Neural cell (in vitro differentiated cells): ENCODE measurements around the gene TFCP2L1. TPM values are rescaled to one million over a fixed set of nuclear protein-coding genes. Genes with fewer than 3 reads are reported as not detected.

ENCODE experiments used
- H2AFZ ChIP-seq: fragments of 200-600, 300-800 bp; sonication (generic), shearing (Covaris generic); 2 replicates; pipeline ENCODE4 v1.6.0; 2014; ENCODE audit warnings: low read depth, mild to moderate bottlenecking, antibody characterized with exemption, low read length, moderate library complexity
- H3F3A ChIP-seq: fragments of 200-600 bp; shearing (Covaris generic); 2 replicates; pipeline ENCODE4 v1.6.1; 2016; ENCODE audit warnings: mild to moderate bottlenecking, moderate library complexity, mixed read lengths, antibody characterized with exemption, low read length; ENCODE audit not compliant: insufficient read depth, poor library complexity, severe bottlenecking
- H3K27ac ChIP-seq: fragments of 200-600, 300-800 bp; sonication (generic), shearing (Covaris generic); 2 replicates; pipeline ENCODE4 v1.5.1; 2014; ENCODE audit warnings: mild to moderate bottlenecking, low read length, moderate library complexity
- H3K27me3 ChIP-seq: fragments of 300-800, 200-600 bp; sonication (generic), shearing (Covaris generic); 2 replicates; pipeline ENCODE4 v1.6.0; 2014; ENCODE audit warnings: mild to moderate bottlenecking, low read depth, low read length, moderate library complexity; ENCODE audit not compliant: insufficient read depth
- H3K36me3 ChIP-seq: fragments of 300-800, 200-600 bp; sonication (generic), shearing (Covaris generic); 2 replicates; pipeline ENCODE4 v1.5.1; 2014; ENCODE audit warnings: mild to moderate bottlenecking, antibody characterized with exemption, low read length, moderate library complexity; ENCODE audit not compliant: insufficient read depth
- H3K4me2 ChIP-seq: fragments of 300-800, 200-600 bp; sonication (generic), shearing (Covaris generic); 2 replicates; pipeline ENCODE4 v1.6.0; 2014; ENCODE audit warnings: mild to moderate bottlenecking, low read length
- H3K4me3 ChIP-seq: fragments of 300-800, 200-600 bp; sonication (generic), shearing (Covaris generic); 2 replicates; pipeline ENCODE4 v1.5.1; 2014; ENCODE audit warnings: mild to moderate bottlenecking, low read length, moderate library complexity
- H3K79me2 ChIP-seq: fragments of 200-600 bp; shearing (Covaris generic); replicated peaks from 2 replicates; pipeline ENCODE4 v1.6.0; 2014; ENCODE audit warnings: mild to moderate bottlenecking, low read length, moderate library complexity; ENCODE audit not compliant: insufficient read depth
- H3K9ac ChIP-seq: fragments of 300-800, 200-600 bp; sonication (generic), shearing (Covaris generic); 2 replicates; pipeline ENCODE4 v1.6.1; 2016; ENCODE audit warnings: mild to moderate bottlenecking, low read length, mixed read lengths
- H3K9me2 ChIP-seq: fragments of 200-600 bp; shearing (Covaris generic); 2 replicates; pipeline ENCODE4 v1.6.1; 2016; ENCODE audit warnings: mild to moderate bottlenecking, low read length, mixed read lengths; ENCODE audit not compliant: insufficient read depth
- H3K9me3 ChIP-seq: fragments of 200-600, 300-800 bp; sonication (generic), shearing (Covaris generic); 2 replicates; pipeline ENCODE4 v1.6.1; 2016; ENCODE audit warnings: mild to moderate bottlenecking, mixed run types, low read length, moderate library complexity, mixed read lengths
- H4K20me1 ChIP-seq: fragments of 200-600 bp; shearing (Covaris generic); 2 replicates; pipeline ENCODE4 v1.6.1; 2016; ENCODE audit warnings: mild to moderate bottlenecking, mixed run types; ENCODE audit not compliant: insufficient read depth
- EP300 ChIP-seq: fragments of 450-650 bp; conservative IDR thresholded peaks from 2 replicates; pipeline ENCODE4 v1.6.1; 2014; ENCODE audit warnings: antibody characterized with exemption, mild to moderate bottlenecking, moderate library complexity; ENCODE audit not compliant: poor library complexity, severe bottlenecking
- EZH2 ChIP-seq: fragments of 200-600, 300-800 bp; shearing (Covaris generic), sonication (generic); IDR thresholded peaks from 2 replicates; pipeline ENCODE4 v1.6.1; 2014; ENCODE audit warnings: antibody characterized with exemption, low read length, borderline replicate concordance, mild to moderate bottlenecking; ENCODE audit not compliant: insufficient read depth, poor library complexity, severe bottlenecking
- MXI1 ChIP-seq: fragments of 450-650 bp; conservative IDR thresholded peaks from 2 replicates; pipeline ENCODE4 v1.6.1; 2014; ENCODE audit warnings: antibody characterized with exemption, mild to moderate bottlenecking; ENCODE audit not compliant: poor library complexity, severe bottlenecking
- POLR2AphosphoS5 ChIP-seq: IDR thresholded peaks from 2 replicates; pipeline ENCODE4 v1.6.1; 2012
- RAD21 ChIP-seq: fragments of 450-650 bp; conservative IDR thresholded peaks from 2 replicates; pipeline ENCODE4 v1.6.1; 2014; ENCODE audit warnings: antibody characterized with exemption, mild to moderate bottlenecking, moderate library complexity
- SMC3 ChIP-seq: fragments of 450-650 bp; conservative IDR thresholded peaks from 2 replicates; pipeline ENCODE4 v1.6.1; 2014; ENCODE audit warnings: antibody characterized with exemption, mild to moderate bottlenecking, moderate library complexity; ENCODE audit not compliant: poor library complexity
- TAF1 ChIP-seq: IDR thresholded peaks from 2 replicates; pipeline ENCODE4 v1.6.1; 2012; ENCODE audit warnings: low read depth
- polyA plus RNA-seq: library from polyadenylated mRNA; depleted of rRNA; stranded (reverse); fragments of >200 nt; gene quantifications from 2 replicates; pipeline ENCODE4 v1.2.3, GENCODE V29; 2014
- TF ChIP-seq, protein P1 (sequence below): IDR thresholded peaks from 2 replicates; pipeline ENCODE4 v1.6.1; 2012; ENCODE audit warnings: borderline replicate concordance
- TF ChIP-seq, protein P2 (sequence below): fragments of 450-650 bp; IDR thresholded peaks from 2 replicates; pipeline ENCODE4 v1.5.1; 2014; ENCODE audit warnings: antibody characterized with exemption, mild to moderate bottlenecking, moderate library complexity; ENCODE audit not compliant: poor library complexity, severe bottlenecking

The TFCP2L1 gene
- polyA plus RNA-seq, 1 donor from 2014 or later = 0.04 TPM

DNA sequence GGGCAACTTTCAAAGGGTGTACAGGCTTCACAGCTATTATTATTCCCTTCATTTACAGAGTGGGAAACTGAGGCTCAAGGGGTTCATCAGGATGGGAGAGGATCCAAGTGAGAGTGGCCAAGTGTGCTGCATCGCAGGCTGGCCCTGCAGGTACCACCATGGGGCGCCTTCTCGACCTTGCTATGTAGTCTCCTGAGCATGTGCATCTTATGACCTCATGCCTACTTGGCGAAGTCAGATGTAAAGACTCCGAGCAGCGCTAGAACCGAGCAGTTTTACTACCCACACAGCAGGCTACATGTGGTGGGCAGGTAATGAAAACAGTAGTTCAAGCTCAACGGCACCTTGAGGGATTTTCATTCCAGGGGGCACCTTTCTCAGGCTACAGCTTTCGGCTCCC, 42.0 kb downstream of the TFCP2L1 start:
- Histone ChIP-seq H3K36me3 (no peaks in the 10 kb centered on the region), H3K79me2 (no peaks in the 10 kb centered on the region), H3K4me3 (no peak overlapping the region), H2AFZ (no peak overlapping the region), H3K9me3 (no peaks in the 10 kb centered on the region), H3K27me3 (no peaks in the 10 kb centered on the region), H3F3A (no peaks in the 10 kb centered on the region), H3K9me2 (no peaks in the 10 kb centered on the region), H4K20me1 (no peaks in the 10 kb centered on the region), H3K27ac (no peak overlapping the region), H3K4me2 (no peak overlapping the region), H3K9ac (no peak overlapping the region)
- TF ChIP-seq, protein P1, sequence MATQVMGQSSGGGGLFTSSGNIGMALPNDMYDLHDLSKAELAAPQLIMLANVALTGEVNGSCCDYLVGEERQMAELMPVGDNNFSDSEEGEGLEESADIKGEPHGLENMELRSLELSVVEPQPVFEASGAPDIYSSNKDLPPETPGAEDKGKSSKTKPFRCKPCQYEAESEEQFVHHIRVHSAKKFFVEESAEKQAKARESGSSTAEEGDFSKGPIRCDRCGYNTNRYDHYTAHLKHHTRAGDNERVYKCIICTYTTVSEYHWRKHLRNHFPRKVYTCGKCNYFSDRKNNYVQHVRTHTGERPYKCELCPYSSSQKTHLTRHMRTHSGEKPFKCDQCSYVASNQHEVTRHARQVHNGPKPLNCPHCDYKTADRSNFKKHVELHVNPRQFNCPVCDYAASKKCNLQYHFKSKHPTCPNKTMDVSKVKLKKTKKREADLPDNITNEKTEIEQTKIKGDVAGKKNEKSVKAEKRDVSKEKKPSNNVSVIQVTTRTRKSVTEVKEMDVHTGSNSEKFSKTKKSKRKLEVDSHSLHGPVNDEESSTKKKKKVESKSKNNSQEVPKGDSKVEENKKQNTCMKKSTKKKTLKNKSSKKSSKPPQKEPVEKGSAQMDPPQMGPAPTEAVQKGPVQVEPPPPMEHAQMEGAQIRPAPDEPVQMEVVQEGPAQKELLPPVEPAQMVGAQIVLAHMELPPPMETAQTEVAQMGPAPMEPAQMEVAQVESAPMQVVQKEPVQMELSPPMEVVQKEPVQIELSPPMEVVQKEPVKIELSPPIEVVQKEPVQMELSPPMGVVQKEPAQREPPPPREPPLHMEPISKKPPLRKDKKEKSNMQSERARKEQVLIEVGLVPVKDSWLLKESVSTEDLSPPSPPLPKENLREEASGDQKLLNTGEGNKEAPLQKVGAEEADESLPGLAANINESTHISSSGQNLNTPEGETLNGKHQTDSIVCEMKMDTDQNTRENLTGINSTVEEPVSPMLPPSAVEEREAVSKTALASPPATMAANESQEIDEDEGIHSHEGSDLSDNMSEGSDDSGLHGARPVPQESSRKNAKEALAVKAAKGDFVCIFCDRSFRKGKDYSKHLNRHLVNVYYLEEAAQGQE = no peak
- TF ChIP-seq SMC3 = no peak
- no peak for TF ChIP-seq POLR2AphosphoS5
- TF ChIP-seq EZH2 = no peak
- no peak for TF ChIP-seq TAF1
- no peak for TF ChIP-seq EP300
- TF ChIP-seq MXI1 = no peak
- TF ChIP-seq RAD21 = no peak
- TF ChIP-seq, protein P2, sequence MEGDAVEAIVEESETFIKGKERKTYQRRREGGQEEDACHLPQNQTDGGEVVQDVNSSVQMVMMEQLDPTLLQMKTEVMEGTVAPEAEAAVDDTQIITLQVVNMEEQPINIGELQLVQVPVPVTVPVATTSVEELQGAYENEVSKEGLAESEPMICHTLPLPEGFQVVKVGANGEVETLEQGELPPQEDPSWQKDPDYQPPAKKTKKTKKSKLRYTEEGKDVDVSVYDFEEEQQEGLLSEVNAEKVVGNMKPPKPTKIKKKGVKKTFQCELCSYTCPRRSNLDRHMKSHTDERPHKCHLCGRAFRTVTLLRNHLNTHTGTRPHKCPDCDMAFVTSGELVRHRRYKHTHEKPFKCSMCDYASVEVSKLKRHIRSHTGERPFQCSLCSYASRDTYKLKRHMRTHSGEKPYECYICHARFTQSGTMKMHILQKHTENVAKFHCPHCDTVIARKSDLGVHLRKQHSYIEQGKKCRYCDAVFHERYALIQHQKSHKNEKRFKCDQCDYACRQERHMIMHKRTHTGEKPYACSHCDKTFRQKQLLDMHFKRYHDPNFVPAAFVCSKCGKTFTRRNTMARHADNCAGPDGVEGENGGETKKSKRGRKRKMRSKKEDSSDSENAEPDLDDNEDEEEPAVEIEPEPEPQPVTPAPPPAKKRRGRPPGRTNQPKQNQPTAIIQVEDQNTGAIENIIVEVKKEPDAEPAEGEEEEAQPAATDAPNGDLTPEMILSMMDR = no peak

DNA sequence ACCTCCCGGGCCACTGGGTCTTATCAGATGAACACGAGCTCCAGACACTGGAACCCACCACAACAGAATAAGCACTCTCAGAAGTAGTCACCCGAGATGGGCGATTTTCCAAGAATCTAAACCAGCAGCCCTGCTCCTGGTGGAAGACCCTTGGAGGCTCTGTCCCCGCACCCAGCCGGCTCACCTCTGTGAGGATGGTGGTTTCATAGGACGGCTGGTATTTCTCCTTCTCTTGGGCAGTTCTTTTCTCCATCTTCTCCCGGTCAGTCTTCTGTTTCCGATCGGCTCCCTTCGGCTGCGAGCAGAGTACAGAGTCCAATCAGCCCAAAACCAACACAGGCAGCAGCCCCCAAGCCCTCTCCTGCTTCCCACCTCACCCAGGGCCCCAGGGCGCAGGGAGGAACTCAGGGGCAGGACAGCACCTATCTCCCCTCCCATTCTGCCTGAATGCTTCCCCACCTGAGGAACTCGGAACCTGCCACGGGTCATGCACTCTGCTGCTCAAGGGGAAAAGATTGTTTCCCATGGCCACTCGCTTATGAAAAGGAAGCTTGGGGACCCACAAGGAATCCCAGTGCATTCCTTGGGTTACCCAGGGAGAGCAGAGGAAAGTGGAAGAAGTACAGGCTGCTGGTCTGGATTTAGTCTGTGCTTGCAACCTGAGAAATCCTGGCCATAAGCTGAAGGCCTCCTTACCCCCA, 42.7 kb downstream of the TFCP2L1 start:
- no peaks in the 10 kb centered on the region for H4K20me1 ChIP-seq
- TF ChIP-seq EZH2 (no peak), RAD21 (no peak), EP300 (no peak), TAF1 (no peak), POLR2AphosphoS5 (no peak), SMC3 (no peak), MXI1 (no peak)
- TF ChIP-seq, protein P1 = no peak
- TF ChIP-seq, protein P2 = no peak
- no peak overlapping the region for H3K27ac ChIP-seq
- H3K4me2 ChIP-seq = no peak overlapping the region
- no peak overlapping the region for H3K9ac ChIP-seq
- no peaks in the 10 kb centered on the region for H3K36me3 ChIP-seq
- no peaks in the 10 kb centered on the region for H3F3A ChIP-seq
- no peak overlapping the region for H3K4me3 ChIP-seq
- no peak overlapping the region for H2AFZ ChIP-seq
- no peaks in the 10 kb centered on the region for H3K27me3 ChIP-seq
- H3K9me3 ChIP-seq = no peaks in the 10 kb centered on the region
- H3K9me2 ChIP-seq = no peaks in the 10 kb centered on the region
- no peaks in the 10 kb centered on the region for H3K79me2 ChIP-seq
